K562 (cell line): ENCODE measurements around the gene ZBTB22. TPM values are rescaled to one million over a fixed set of nuclear protein-coding genes. Genes with fewer than 3 reads are reported as not detected.

Source experiments
- ARID3B ChIP-seq: fragments of 250-450 bp; sonication (Bioruptor Pico); IDR thresholded peaks from 2 replicates; pipeline ENCODE4 v1.4.0; 2020; ENCODE audit warnings: borderline replicate concordance
- CCAR2 ChIP-seq: fragments of 200-400 bp; formaldehyde crosslinking; IDR thresholded peaks from 2 replicates; pipeline ENCODE4 v1.6.1; 2017; ENCODE audit warnings: mild to moderate bottlenecking, low read depth, low read length
- COPS2 ChIP-seq: fragments of 450-650 bp; conservative IDR thresholded peaks from 2 replicates; pipeline ENCODE4 v1.6.1; 2016; ENCODE audit warnings: mild to moderate bottlenecking, moderate library complexity
- GATA2 ChIP-seq: sonication (generic); formaldehyde crosslinking; IDR thresholded peaks from 2 replicates; pipeline ENCODE4 v1.4.0; 2020; ENCODE audit warnings: mild to moderate bottlenecking, missing genetic modification reagents
- GMEB1 ChIP-seq: fragments of 250-450 bp; sonication (Bioruptor Pico); IDR thresholded peaks from 2 replicates; pipeline ENCODE4 v1.4.0; 2020; ENCODE audit warnings: mild to moderate bottlenecking
- GTF3C2 ChIP-seq: IDR thresholded peaks from 3 replicates; pipeline ENCODE4 v1.6.1; 2011; ENCODE audit warnings: borderline replicate concordance, mild to moderate bottlenecking, moderate library complexity; ENCODE audit not compliant: insufficient read length; ENCODE audit errors: extremely low read depth
- SRSF9 ChIP-seq: fragments of 200-400 bp; formaldehyde crosslinking; IDR thresholded peaks from 2 replicates; pipeline ENCODE4 v1.6.1; 2017; ENCODE audit warnings: low read depth, low read length, borderline replicate concordance
- STAT5A ChIP-seq: IDR thresholded peaks from 2 replicates; pipeline ENCODE4 v1.6.1; 2012; ENCODE audit warnings: low read length, inconsistent platforms, borderline replicate concordance
- TFAP4 ChIP-seq: sonication (generic); formaldehyde crosslinking; IDR thresholded peaks from 2 replicates; pipeline ENCODE4 v1.8.0; 2022; ENCODE audit warnings: missing genetic modification reagents, mild to moderate bottlenecking, moderate library complexity, borderline replicate concordance
- ZNF41 ChIP-seq: fragments of 250-450 bp; sonication (Bioruptor Pico); conservative IDR thresholded peaks from 2 replicates; pipeline ENCODE4 v1.4.0; 2020; ENCODE audit warnings: mild to moderate bottlenecking
- ZNF561 ChIP-seq: fragments of 450-650 bp; formaldehyde crosslinking; conservative IDR thresholded peaks from 2 replicates; pipeline ENCODE4 v1.4.0; 2020; ENCODE audit warnings: mild to moderate bottlenecking, moderate library complexity
- ZNF609 ChIP-seq: sonication (generic); formaldehyde crosslinking; IDR thresholded peaks from 2 replicates; pipeline ENCODE4 v1.8.1; 2023; ENCODE audit warnings: missing genetic modification reagents, mild to moderate bottlenecking, borderline replicate concordance
- polyA plus RNA-seq, 8 experiments: library from polyadenylated mRNA; depleted of rRNA in 4 of 8; stranded (reverse) in 5 of 8; unstranded in 3 of 8; fragments of >200 nt; fragmentation: Nextera tagmentation in 2 of 8; fragmentation: Illumina TruSeq in 1 of 8; extraction: Ambion mirVana in 2 of 8; extraction: Trizol in 1 of 8; gene quantifications; 2 replicates each; pipeline versions ENCODE4 v1.2.1 to v1.2.3, GENCODE V29; 2011 to 2014; ENCODE audit warnings: inconsistent platforms in 1 of 8, missing spikeins in 1 of 8
- total RNA-seq, 7 experiments: library from RNA; depleted of rRNA in 6 of 7; stranded (reverse); fragments of >200 nt in 6 of 7; fragmentation: Illumina TruSeq in 2 of 7; extraction: Trizol in 2 of 7; gene quantifications; 2 replicates each; pipeline versions ENCODE4 v1.2.1 to v1.2.3, GENCODE V29; 2011 to 2021; ENCODE audit warnings: low replicate concordance in 1 of 7

ZBTB22 gene
- total and polyA plus RNA-seq, 9 of the 15 experiments (the other 6 are each of a cell fraction or from before 2014, with no cell fraction given) = 0.21 to 11.9 (median 7.1) TPM

GRCh38 chr6:33276864-33277662 lies 40.5 kb downstream of the ZBTB22 start, which contains the start of gene B3GALT4 (continued):
- TF ChIP-seq GTF3C2 (no peak), ZNF609 (CRISPR knock-in tag) (peak; percentile 93; the same call in 1 of the 2 replicates), SRSF9 (no peak), ARID3B (CRISPR knock-in tag) (no peak), STAT5A (0 out of 2 replicates have a peak, but pooled peaks have one; percentile 42), TFAP4 (CRISPR knock-in tag) (peak; percentile 92), CCAR2 (no peak), ZNF561 (0 out of 2 replicates have a peak, but pooled peaks have one; percentile 42), ZNF41 (CRISPR knock-in tag) (peak; percentile 49; the same call in 1 of the 2 replicates), COPS2 (no peak), GATA2 (CRISPR knock-in tag) (no peak), GMEB1 (CRISPR knock-in tag) (no peak; the same call in 1 of the 2 replicates)
